Activated naive CD4-positive, alpha-beta T cell treated with anti-CD3 and anti-CD28 coated beads for 36 hours (primary cell): ENCODE measurements around the gene PIP5K1A. TPM values are rescaled to one million over a fixed set of nuclear protein-coding genes. Genes with fewer than 3 reads are reported as not detected.
A peak's percentile ranks its signal among the peaks of the same experiment; 100 is the strongest.
"Not testable (repeated sequence)": the region's sequence is repeated elsewhere in the genome, so short reads cannot be mapped to it uniquely, and the experiment has no call there.

ENCODE experiments used
- CTCF ChIA-PET: fragments of 350-600 bp; sonication (Branson Sonifier 250); formaldehyde crosslinking; loops from one replicate; lab custom pipeline; 2021; ENCODE audit warnings: antibody characterized with exemption; lab: Charles Lee
- DNase-seq: peaks from one replicate; pipeline ENCODE4 v3.0.0-alpha.2; 2020
- H3K27ac Mint-ChIP-seq: one replicate; pipeline ENCODE4 v1.8.0; 2021; ENCODE audit warnings: mild to moderate bottlenecking, mixed read lengths
- H3K27me3 Mint-ChIP-seq: one replicate; pipeline ENCODE4 v1.8.0; 2021; ENCODE audit warnings: low read depth, mixed read lengths
- H3K36me3 Mint-ChIP-seq: one replicate; pipeline ENCODE4 v1.8.0; 2021; ENCODE audit warnings: low read depth, mixed read lengths
- H3K4me1 Mint-ChIP-seq: one replicate; pipeline ENCODE4 v1.8.0; 2021; ENCODE audit warnings: low read depth, mixed read lengths
- H3K4me3 Mint-ChIP-seq: one replicate; pipeline ENCODE4 v1.8.0; 2021; ENCODE audit warnings: mild to moderate bottlenecking, moderate library complexity, mixed read lengths
- H3K9me3 Mint-ChIP-seq: one replicate; pipeline ENCODE4 v1.8.0; 2021; ENCODE audit warnings: mixed read lengths
- intact Hi-C: fragments of 100-400 bp; cut with micrococcal nuclease; formaldehyde crosslinking; loops from one replicate; pipeline ENCODE4 v1.15.1; 2023
- total RNA-seq, 2 experiments: library from RNA; stranded (reverse); gene quantifications; one replicate each; pipeline ENCODE4 v1.2.3, GENCODE V29; 2021

The PIP5K1A gene
- total RNA-seq, 2 experiments from 2014 or later: 72.6 to 82.5 TPM

GRCh38 chr1:151193304-151193703 lies 5.0 kb upstream of the PIP5K1A start:
- no peaks in the 10 kb centered on the region for H3K27me3 Mint-ChIP-seq
- no peak overlapping the region for H3K27ac Mint-ChIP-seq
- H3K4me3 Mint-ChIP-seq: no peak overlapping the region
- DNase-seq: no peak
- H3K36me3 Mint-ChIP-seq: peaks cover under 1% of the 10 kb centered on the region
- CTCF ChIA-PET: interaction anchor here (0.7 to 1.4 kb wide), 3 partner anchors 15 to 59 kb away, joined by 3 to 6 read pairs (median 3); no protein-coding TSS in a partner anchor
- H3K9me3 Mint-ChIP-seq: no peaks in the 10 kb centered on the region
- H3K4me1 Mint-ChIP-seq: peaks cover 32% of the 10 kb centered on the region
- intact Hi-C loops: loop anchor here (10.0 kb wide), 2 partner anchors 421 to 641 kb away; partner anchors contain the start of genes C2CD4D, RORC and SNX27

DNA sequence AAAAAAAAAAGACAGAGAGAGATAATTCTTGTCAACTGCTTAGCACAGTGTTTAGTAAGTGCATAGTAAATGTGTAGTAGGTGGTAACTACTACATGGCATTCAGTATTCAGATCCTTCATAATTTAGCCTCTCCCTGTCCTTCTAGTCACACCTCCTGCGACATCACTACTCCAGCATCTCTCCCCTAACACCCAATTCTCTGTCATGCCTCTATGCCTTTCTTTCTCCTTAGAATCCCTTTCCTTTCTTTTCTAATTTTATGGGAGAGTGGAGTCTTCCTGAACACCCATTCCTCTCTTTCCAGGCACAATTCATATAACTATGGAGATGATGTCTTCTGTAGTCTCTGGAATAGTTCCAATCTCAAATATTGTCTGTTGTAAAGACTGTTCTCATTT lies 4.5 kb upstream of the PIP5K1A start:
- CTCF ChIA-PET: interaction anchor here (1.4 kb wide), 1 partner anchor 58 kb away, joined by 6 read pairs; no protein-coding TSS in a partner anchor
- Mint-ChIP-seq H3K27me3 (no peaks in the 10 kb centered on the region), H3K4me3 (no peak overlapping the region)

DNA sequence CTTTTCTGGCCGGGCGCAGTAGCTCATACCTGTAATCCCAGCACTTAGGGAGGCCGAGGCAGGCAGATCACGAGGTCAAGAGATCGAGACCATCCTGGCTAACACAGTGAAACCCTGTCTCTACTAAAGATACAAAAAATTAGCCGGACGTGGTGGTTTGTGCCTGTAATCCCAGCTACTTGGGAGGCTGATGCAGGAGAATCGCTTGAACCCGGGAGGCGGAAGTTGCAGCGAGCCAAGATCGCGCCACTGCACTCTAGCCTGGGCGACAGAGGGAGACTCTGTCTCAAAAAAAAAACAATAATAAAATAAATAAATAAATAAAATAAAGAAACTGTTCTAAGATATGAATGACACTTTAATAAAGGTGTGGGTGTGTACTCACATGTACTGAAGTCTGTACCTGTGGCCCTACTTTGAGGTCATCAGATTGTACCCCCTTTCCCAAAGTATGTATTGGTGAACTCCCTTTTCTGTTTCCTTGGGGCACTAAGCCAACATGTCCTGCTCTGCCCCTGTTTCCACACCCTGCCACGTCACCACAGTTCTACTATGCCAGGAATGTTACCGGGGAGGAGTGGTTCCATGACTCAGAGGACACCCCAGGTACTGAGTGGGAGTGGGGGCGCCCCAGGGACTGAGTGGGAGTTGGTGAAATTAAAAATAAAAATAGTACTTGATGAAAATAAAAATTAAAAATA lies 3.3 kb upstream of the PIP5K1A start:
- H3K4me3 Mint-ChIP-seq, H3K27ac Mint-ChIP-seq, H3K9me3 Mint-ChIP-seq, H3K27me3 Mint-ChIP-seq, DNase-seq: not testable (repeated sequence)
- CTCF ChIA-PET: interaction anchor here (0.8 to 1.9 kb wide), 8 partner anchors 18 to 147 kb away, joined by 3 to 14 read pairs (median 3); no protein-coding TSS in a partner anchor
- intact Hi-C loops: loop anchor here (5.0 to 10.0 kb wide), 5 partner anchors 132 to 852 kb away; partner anchors contain the start of genes C2CD4D, PI4KB, POGZ and RORC
- H3K4me1 Mint-ChIP-seq: peaks cover 25% of the 10 kb centered on the region
- peaks cover 12% of the 10 kb centered on the region for H3K36me3 Mint-ChIP-seq

More for the DNA sequence above, 4.5 kb upstream of the PIP5K1A start:
- peaks cover 27% of the 10 kb centered on the region for H3K4me1 Mint-ChIP-seq
- H3K9me3 Mint-ChIP-seq: no peaks in the 10 kb centered on the region
- intact Hi-C loops: loop anchor here (10.0 kb wide), 2 partner anchors 421 to 641 kb away; partner anchors contain the start of genes C2CD4D, RORC and SNX27
- no peak overlapping the region for H3K27ac Mint-ChIP-seq
- no peak for DNase-seq
- H3K36me3 Mint-ChIP-seq: peaks cover 5% of the 10 kb centered on the region

- Mint-ChIP-seq H3K36me3 (peaks cover 13% of the 10 kb centered on the region), H3K4me1 (peaks cover 27% of the 10 kb centered on the region), H3K4me3 (no peak overlapping the region), H3K27me3 (no peaks in the 10 kb centered on the region), H3K27ac (no peak overlapping the region), H3K9me3 (no peaks in the 10 kb centered on the region)
- CTCF ChIA-PET: interaction anchor here (0.7 to 1.9 kb wide), 6 partner anchors 55 to 202 kb away, joined by 3 to 14 read pairs (median 3); no protein-coding TSS in a partner anchor
- DNase-seq: peak; percentile 82
- intact Hi-C loops: loop anchor here (1.0 to 10.0 kb wide), 6 partner anchors 55 to 851 kb away; partner anchors contain the start of genes C2CD4D, PI4KB, POGZ and RORC
These were observed 2.0 kb upstream of the PIP5K1A start for GRCh38 chr1:151196292-151196800.

DNA sequence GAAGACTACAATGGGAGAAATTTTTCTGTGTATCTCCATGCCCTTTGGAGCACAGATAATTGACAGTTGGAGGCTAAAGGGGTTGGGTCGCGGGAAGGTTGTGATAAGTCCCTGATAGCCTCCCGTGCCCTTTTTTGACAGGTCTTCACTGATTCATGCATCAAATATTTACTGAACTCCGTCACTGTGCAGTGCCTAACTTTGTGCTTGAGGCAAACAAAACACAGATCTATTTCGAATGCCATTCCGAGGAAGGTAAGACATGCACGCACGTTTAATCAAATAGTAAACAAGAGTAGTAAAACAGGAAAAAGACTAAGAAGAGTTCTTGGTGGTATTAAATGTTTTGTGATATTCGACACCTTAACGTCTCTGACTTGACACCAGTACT lies 494 bp upstream of the PIP5K1A start:
- no peaks in the 10 kb centered on the region for H3K27me3 Mint-ChIP-seq
- CTCF ChIA-PET: interaction anchor here (1.2 to 1.4 kb wide), 2 partner anchors 14 to 143 kb away, joined by 3 to 4 read pairs; no protein-coding TSS in a partner anchor
- intact Hi-C loops: loop anchor here (1.0 to 10.0 kb wide), 12 partner anchors 8 to 849 kb away; partner anchors contain the start of genes C2CD4D, PI4KB, POGZ and PSMB4
- no peaks in the 10 kb centered on the region for H3K9me3 Mint-ChIP-seq
- H3K36me3 Mint-ChIP-seq: peaks cover 20% of the 10 kb centered on the region
- H3K27ac Mint-ChIP-seq: peak overlapping the region; percentile 99
- peak overlapping the region; percentile 99 for H3K4me3 Mint-ChIP-seq
- no peak for DNase-seq
- H3K4me1 Mint-ChIP-seq: peaks cover 37% of the 10 kb centered on the region

- no peak for DNase-seq
These were observed 1.7 kb downstream of the PIP5K1A start for GRCh38 chr1:151199873-151200581.

GRCh38 chr1:151205381-151205965 lies 7.1 kb downstream of the PIP5K1A start:
- H3K4me3 Mint-ChIP-seq, H3K27ac Mint-ChIP-seq, DNase-seq, H3K27me3 Mint-ChIP-seq, intact Hi-C loops, H3K9me3 Mint-ChIP-seq, CTCF ChIA-PET: not testable (repeated sequence)
- Mint-ChIP-seq H3K36me3 (peaks cover 27% of the 10 kb centered on the region), H3K4me1 (peaks cover 35% of the 10 kb centered on the region)

More at GRCh38 chr1:151199873-151200581, 1.7 kb downstream of the PIP5K1A start:
- CTCF ChIA-PET: interaction anchor here (1.2 to 1.8 kb wide), 3 partner anchors 52 to 141 kb away, joined by 3 to 6 read pairs (median 3); no protein-coding TSS in a partner anchor
- Mint-ChIP-seq H3K4me3 (peak overlapping the region; percentile 99), H3K4me1 (peaks cover 49% of the 10 kb centered on the region), H3K9me3 (no peaks in the 10 kb centered on the region), H3K27me3 (no peaks in the 10 kb centered on the region), H3K36me3 (peaks cover 20% of the 10 kb centered on the region), H3K27ac (peak overlapping the region; percentile 99)
- intact Hi-C loops: loop anchor here (5.0 to 10.0 kb wide), 5 partner anchors 127 to 847 kb away; partner anchors contain the start of genes C2CD4D, PI4KB, POGZ and RORC

- CTCF ChIA-PET: interaction anchor here (1.3 kb wide), 1 partner anchor 21 kb away, joined by 3 read pairs; the partner anchor contains the start of gene VPS72
- Mint-ChIP-seq H3K36me3 (peaks cover 33% of the 10 kb centered on the region), H3K4me1 (peaks cover 39% of the 10 kb centered on the region), H3K4me3 (no peak overlapping the region), H3K9me3 (no peaks in the 10 kb centered on the region), H3K27ac (no peak overlapping the region), H3K27me3 (no peaks in the 10 kb centered on the region)
- intact Hi-C loops: no loop called here
- no peak for DNase-seq
These were observed 12.5 kb downstream of the PIP5K1A start for GRCh38 chr1:151210830-151211229.

DNA sequence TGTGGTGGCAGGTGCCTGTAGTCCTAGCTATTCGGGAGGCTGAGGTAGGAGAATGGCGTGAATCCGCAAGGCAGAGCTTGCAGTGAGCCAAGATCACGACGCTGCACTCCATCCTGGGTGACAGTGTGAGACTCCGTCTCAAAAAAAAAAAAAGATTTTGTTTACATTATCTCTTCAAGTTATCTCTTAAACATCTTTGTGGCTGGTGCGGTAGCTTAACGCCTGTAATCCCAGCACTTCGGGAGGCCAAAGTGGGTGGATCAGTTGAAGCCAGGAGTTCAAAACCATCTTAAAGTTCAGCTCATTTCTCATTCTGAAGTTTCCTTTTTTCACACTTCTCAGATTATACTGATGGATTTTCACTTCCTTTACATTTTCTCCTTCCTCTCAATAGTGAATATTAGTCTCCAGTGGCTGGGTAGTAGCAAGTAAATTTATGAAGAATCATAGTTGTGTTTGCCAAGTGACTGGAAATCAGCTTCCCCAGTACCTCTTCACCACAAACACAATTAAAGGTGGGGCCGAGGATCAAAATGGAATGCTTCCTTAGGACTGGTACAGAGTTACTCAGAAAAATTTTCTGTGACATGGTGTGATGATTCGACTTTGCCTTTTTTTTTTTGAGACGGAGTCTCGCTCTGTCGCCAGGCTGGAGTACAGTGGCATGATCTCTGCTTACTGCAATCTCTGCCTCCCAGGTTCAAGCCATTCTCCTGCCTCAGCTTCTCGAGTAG lies 13.8 kb downstream of the PIP5K1A start:
- peaks cover 41% of the 10 kb centered on the region for H3K4me1 Mint-ChIP-seq
- H3K27me3 Mint-ChIP-seq: no peaks in the 10 kb centered on the region
- H3K36me3 Mint-ChIP-seq: peaks cover 31% of the 10 kb centered on the region
- intact Hi-C loops: no loop called here
- DNase-seq: peak; percentile 22
- H3K4me3 Mint-ChIP-seq: no peak overlapping the region
- CTCF ChIA-PET: interaction anchor here (0.6 to 1.3 kb wide), 6 partner anchors 13 to 189 kb away, joined by 3 to 6 read pairs (median 4); partner anchors contain the start of genes PIP5K1A, PSMD4 and VPS72
- peak overlapping the region; percentile 51 for H3K27ac Mint-ChIP-seq
- H3K9me3 Mint-ChIP-seq: no peaks in the 10 kb centered on the region

GRCh38 chr1:151213560-151213959 lies 15.2 kb downstream of the PIP5K1A start:
- Mint-ChIP-seq H3K9me3 (no peaks in the 10 kb centered on the region), H3K36me3 (peaks cover 28% of the 10 kb centered on the region), H3K27me3 (no peaks in the 10 kb centered on the region), H3K27ac (no peak overlapping the region), H3K4me1 (peaks cover 48% of the 10 kb centered on the region), H3K4me3 (no peak overlapping the region)
- DNase-seq: no peak
- intact Hi-C loops: no loop called here
- CTCF ChIA-PET: interaction anchor here (0.6 to 0.8 kb wide), 3 partner anchors 14 to 696 kb away, joined by 3 to 4 read pairs (median 3); no protein-coding TSS in a partner anchor

- Mint-ChIP-seq H3K4me3 (no peak overlapping the region), H3K9me3 (no peaks in the 10 kb centered on the region), H3K4me1 (peaks cover 13% of the 10 kb centered on the region), H3K36me3 (peaks cover 9% of the 10 kb centered on the region), H3K27me3 (no peaks in the 10 kb centered on the region), H3K27ac (no peak overlapping the region)
- intact Hi-C loops: no loop called here
- CTCF ChIA-PET: no interaction called here
- DNase-seq: no peak
These were observed 23.3 kb downstream of the PIP5K1A start for GRCh38 chr1:151221616-151222015.
